GM23338 (cell line): Measurements from ENCODE around the gene CFAP97D2. TPM values are rescaled to one million over a fixed set of nuclear protein-coding genes. Genes with fewer than 3 reads are reported as not detected.

Experiments
- CREB1 ChIP-seq: fragments of 250-450 bp; sonication (Bioruptor Pico); IDR thresholded peaks from 2 replicates; pipeline ENCODE4 v1.5.0; 2020; ENCODE audit warnings: low read depth, mild to moderate bottlenecking, moderate library complexity
- CTCF ChIP-seq, 2 experiments: fragments of 200-600 bp in 1 of 2; sonication (generic) in 1 of 2; conservative IDR thresholded peaks; 2 replicates each; pipeline versions ENCODE4 v1.5.1 to v1.6.1; 2016 to 2017; ENCODE audit warnings: antibody characterized with exemption in 2 of 2, low read depth in 2 of 2, mild to moderate bottlenecking in 2 of 2, moderate library complexity in 1 of 2
- ETS1 ChIP-seq: IDR thresholded peaks from 2 replicates; pipeline ENCODE4 v1.6.1; 2016; ENCODE audit warnings: antibody characterized with exemption
- EZH2 ChIP-seq: fragments of 200-600 bp; sonication (generic); IDR thresholded peaks from one replicate; pipeline ENCODE4 v1.8.0; 2017; ENCODE audit warnings: antibody characterized with exemption, mild to moderate bottlenecking, low read depth; ENCODE audit not compliant: unreplicated experiment
- JUNB ChIP-seq: IDR thresholded peaks from one replicate; pipeline ENCODE4 v1.6.1; 2016; ENCODE audit warnings: antibody characterized with exemption; ENCODE audit not compliant: unreplicated experiment
- STAT1 ChIP-seq: IDR thresholded peaks from one replicate; pipeline ENCODE4 v1.6.1; 2016; ENCODE audit warnings: antibody characterized with exemption; ENCODE audit not compliant: unreplicated experiment
- ZNF462 ChIP-seq: fragments of 250-450 bp; sonication (Bioruptor Pico); IDR thresholded peaks from 2 replicates; pipeline ENCODE4 v1.5.0; 2020; ENCODE audit warnings: mild to moderate bottlenecking, moderate library complexity
- polyA plus RNA-seq: library from polyadenylated mRNA; unstranded; fragments of >200 nt; fragmentation: Nextera tagmentation; extraction: Ambion mirVana; gene quantifications from 2 replicates; pipeline ENCODE4 v1.2.1, GENCODE V29; 2016
- total RNA-seq: library from RNA; depleted of rRNA; stranded (reverse); fragments of >200 nt; shearing (Covaris generic); gene quantifications from 2 replicates; pipeline ENCODE4 v1.2.3, GENCODE V29; 2014

The CFAP97D2 gene
- total and polyA plus RNA-seq, 2 experiments from 2014 or later, result not detected

GRCh38 chr13:114202581-114202980 is 23.5 kb downstream of the CFAP97D2 start (continued):
- TF ChIP-seq CTCF (conservative IDR thresholded peaks at IDR 0.05; ENCODE audit: low read depth in 2 of 2) (no peak), STAT1 (no peak), ZNF462 (CRISPR knock-in tag) (no peak), CREB1 (no peak), EZH2 (no peak), JUNB (no peak), ETS1 (no peak)
